ENCODE results near the gene NEB.

The NEB gene

DNA sequence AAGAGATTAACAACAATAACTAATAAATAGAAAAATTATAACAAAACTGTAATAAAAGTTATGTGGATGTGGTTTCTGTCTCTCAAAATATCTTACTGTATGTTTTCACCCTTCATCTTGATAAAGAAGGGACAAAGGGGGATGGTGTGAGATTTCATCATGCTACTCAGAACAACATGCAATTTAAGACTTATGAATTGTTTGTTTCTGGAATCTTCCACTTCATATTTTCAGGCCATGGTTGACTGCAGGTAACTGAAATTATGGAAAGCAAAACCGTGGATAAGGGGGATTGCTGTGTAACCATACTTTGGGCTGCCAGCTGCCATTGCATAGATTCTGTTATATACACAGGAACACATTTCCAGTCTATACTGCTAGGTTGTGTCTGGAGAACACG lies 45.6 kb downstream of the NEB start:
- H3K4me1 ChIP-seq: no peaks in the 10 kb centered on the region
- no peaks in the 10 kb centered on the region for H3K36me3 ChIP-seq (ENCODE audit: control insufficient read depth, insufficient read depth, low read length)
- TF ChIP-seq, protein P1, sequence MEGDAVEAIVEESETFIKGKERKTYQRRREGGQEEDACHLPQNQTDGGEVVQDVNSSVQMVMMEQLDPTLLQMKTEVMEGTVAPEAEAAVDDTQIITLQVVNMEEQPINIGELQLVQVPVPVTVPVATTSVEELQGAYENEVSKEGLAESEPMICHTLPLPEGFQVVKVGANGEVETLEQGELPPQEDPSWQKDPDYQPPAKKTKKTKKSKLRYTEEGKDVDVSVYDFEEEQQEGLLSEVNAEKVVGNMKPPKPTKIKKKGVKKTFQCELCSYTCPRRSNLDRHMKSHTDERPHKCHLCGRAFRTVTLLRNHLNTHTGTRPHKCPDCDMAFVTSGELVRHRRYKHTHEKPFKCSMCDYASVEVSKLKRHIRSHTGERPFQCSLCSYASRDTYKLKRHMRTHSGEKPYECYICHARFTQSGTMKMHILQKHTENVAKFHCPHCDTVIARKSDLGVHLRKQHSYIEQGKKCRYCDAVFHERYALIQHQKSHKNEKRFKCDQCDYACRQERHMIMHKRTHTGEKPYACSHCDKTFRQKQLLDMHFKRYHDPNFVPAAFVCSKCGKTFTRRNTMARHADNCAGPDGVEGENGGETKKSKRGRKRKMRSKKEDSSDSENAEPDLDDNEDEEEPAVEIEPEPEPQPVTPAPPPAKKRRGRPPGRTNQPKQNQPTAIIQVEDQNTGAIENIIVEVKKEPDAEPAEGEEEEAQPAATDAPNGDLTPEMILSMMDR (IDR thresholded peaks at IDR 0.05): no peak
- H3K27me3 ChIP-seq (ENCODE audit: control insufficient read depth, insufficient read depth, low read length): no peaks in the 10 kb centered on the region
- no peaks in the 10 kb centered on the region for H3K79me2 ChIP-seq
- H3K4me3 ChIP-seq (ENCODE audit: low read depth, low read length): no peak overlapping the region
- H3K4me2 ChIP-seq (ENCODE audit: low read length): no peak overlapping the region
- no peak overlapping the region for H3K27ac ChIP-seq
- H3K9ac ChIP-seq: no peak overlapping the region
- H2AFZ ChIP-seq: no peak overlapping the region
- no peaks in the 10 kb centered on the region for H3K9me3 ChIP-seq (ENCODE audit: control insufficient read depth, low read length)

DNA sequence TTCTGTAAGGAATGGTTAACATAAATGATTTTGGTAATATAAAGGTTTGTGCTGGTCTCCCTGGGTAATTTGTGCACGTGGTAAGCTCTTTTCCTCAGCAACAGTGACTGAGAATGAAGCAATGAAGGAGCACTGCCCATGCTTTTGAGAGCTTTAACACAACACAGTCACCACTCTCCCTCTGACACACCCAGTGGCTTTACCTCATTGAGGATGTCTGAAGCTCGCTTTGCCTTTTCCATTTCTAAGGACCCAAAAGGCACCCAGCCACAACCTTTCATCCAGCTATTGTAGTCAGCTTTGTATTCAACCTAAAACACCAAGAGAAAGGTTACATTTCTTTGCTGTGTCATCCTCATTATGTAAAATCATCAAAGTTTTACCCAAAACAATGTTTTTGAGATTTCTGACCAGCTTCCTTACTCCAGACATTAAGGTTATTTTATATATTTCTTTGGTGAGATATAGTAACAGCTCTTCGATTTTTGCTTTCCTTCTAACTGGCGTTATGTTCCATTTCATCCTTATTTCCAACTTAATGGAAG lies 51.7 kb downstream of the NEB start:
- Histone ChIP-seq H3K4me1 (no peaks in the 10 kb centered on the region), H3K27me3 (ENCODE audit: control insufficient read depth, insufficient read depth, low read length) (no peaks in the 10 kb centered on the region), H3K36me3 (ENCODE audit: control insufficient read depth, insufficient read depth, low read length) (no peaks in the 10 kb centered on the region), H3K27ac (no peak overlapping the region), H2AFZ (no peak overlapping the region), H3K4me2 (ENCODE audit: low read length) (no peak overlapping the region), H3K4me3 (ENCODE audit: low read depth, low read length) (no peak overlapping the region), H3K9ac (no peak overlapping the region), H3K79me2 (no peaks in the 10 kb centered on the region), H3K9me3 (ENCODE audit: control insufficient read depth, low read length) (no peaks in the 10 kb centered on the region)
- TF ChIP-seq, protein P1 (IDR thresholded peaks at IDR 0.05): no peak

DNA sequence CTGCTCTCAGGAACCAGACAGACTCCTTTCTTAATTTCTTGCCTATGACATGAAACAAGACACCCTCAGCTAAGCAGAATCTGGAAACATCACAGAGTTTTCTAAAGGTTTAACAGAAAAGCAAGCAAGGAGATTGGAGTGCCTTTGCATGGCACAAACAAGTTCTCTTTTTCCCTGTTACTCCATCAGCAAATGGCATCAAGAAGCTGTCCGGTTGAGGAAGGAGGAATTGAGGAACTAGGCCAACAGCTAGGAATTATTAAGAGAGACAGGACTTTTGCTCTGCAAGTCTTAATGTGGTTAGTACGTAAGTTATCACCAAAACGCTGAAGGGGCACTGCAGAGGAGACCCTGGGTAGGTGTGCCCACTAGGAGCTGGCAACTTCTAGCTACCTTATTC lies 53.2 kb downstream of the NEB start:
- no peaks in the 10 kb centered on the region for H3K9me3 ChIP-seq (ENCODE audit: control insufficient read depth, low read length)
- H3K36me3 ChIP-seq (ENCODE audit: control insufficient read depth, insufficient read depth, low read length): no peaks in the 10 kb centered on the region
- no peaks in the 10 kb centered on the region for H3K79me2 ChIP-seq
- no peaks in the 10 kb centered on the region for H3K27me3 ChIP-seq (ENCODE audit: control insufficient read depth, insufficient read depth, low read length)
- no peak overlapping the region for H3K27ac ChIP-seq
- H3K4me3 ChIP-seq (ENCODE audit: low read depth, low read length): no peak overlapping the region
- no peak overlapping the region for H3K4me2 ChIP-seq (ENCODE audit: low read length)
- H3K4me1 ChIP-seq: no peaks in the 10 kb centered on the region
- no peak overlapping the region for H2AFZ ChIP-seq
- TF ChIP-seq, protein P1 (IDR thresholded peaks at IDR 0.05): no peak
- no peak overlapping the region for H3K9ac ChIP-seq

DNA sequence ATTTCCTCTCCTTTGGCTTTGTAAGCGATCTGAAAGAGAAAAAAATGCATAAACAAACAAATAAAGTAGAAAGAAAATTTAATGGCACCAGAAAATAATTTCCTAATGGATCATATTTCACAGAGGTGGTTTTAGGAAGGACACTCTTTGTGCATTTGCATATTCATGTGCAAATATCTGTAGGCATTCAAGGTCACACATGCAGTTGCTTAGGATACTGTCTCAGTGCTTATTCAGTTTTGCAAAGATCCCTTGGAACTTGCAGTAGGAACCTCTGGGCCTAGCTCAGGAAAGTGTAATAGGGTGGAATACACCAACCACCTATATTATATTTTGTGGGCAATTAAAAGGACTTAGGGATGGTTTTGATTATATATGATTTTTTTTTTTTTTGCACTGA lies 54.3 kb downstream of the NEB start:
- H3K27me3 ChIP-seq (ENCODE audit: control insufficient read depth, insufficient read depth, low read length): no peaks in the 10 kb centered on the region
- no peak overlapping the region for H2AFZ ChIP-seq
- H3K79me2 ChIP-seq: no peaks in the 10 kb centered on the region
- no peaks in the 10 kb centered on the region for H3K9me3 ChIP-seq (ENCODE audit: control insufficient read depth, low read length)
- H3K9ac ChIP-seq: no peak overlapping the region
- H3K36me3 ChIP-seq (ENCODE audit: control insufficient read depth, insufficient read depth, low read length): no peaks in the 10 kb centered on the region
- no peak overlapping the region for H3K27ac ChIP-seq
- H3K4me1 ChIP-seq: no peaks in the 10 kb centered on the region
- no peak overlapping the region for H3K4me3 ChIP-seq (ENCODE audit: low read depth, low read length)
- H3K4me2 ChIP-seq (ENCODE audit: low read length): no peak overlapping the region
- TF ChIP-seq, protein P1 (IDR thresholded peaks at IDR 0.05): no peak

DNA sequence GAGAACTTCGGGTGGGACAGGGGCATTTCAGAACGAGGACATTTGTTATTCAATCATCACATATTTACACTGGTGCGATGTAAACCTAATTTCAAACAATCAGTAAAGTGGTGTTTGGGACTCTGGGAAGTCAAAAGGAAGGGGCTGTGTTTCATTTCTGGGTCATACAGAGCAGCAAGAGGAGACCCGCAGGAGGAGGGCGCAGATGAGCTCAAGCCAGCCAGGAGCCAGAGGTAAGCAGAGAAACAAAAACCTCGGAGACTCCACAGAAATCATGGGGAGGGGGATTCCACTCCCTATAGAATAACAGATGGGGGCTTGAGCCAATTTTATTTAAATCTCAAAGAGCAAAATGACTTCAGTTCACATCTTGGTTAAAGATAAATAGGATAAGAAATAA lies 55.4 kb downstream of the NEB start:
- no peak overlapping the region for H3K9ac ChIP-seq
- H3K4me3 ChIP-seq (ENCODE audit: low read depth, low read length): no peak overlapping the region

More for the DNA sequence above, 55.4 kb downstream of the NEB start:
- H2AFZ ChIP-seq: no peak overlapping the region
- H3K4me2 ChIP-seq (ENCODE audit: low read length): no peak overlapping the region
- H3K27me3 ChIP-seq (ENCODE audit: control insufficient read depth, insufficient read depth, low read length): no peaks in the 10 kb centered on the region
- H3K9me3 ChIP-seq (ENCODE audit: control insufficient read depth, low read length): no peaks in the 10 kb centered on the region
- no peaks in the 10 kb centered on the region for H3K36me3 ChIP-seq (ENCODE audit: control insufficient read depth, insufficient read depth, low read length)
- no peaks in the 10 kb centered on the region for H3K79me2 ChIP-seq
- TF ChIP-seq, protein P1 (IDR thresholded peaks at IDR 0.05): no peak
- no peaks in the 10 kb centered on the region for H3K4me1 ChIP-seq
- no peak overlapping the region for H3K27ac ChIP-seq

All from parathyroid adenoma (tissue), 2 donors.